HG03175 (cell line): ENCODE measurements around the gene AHDC1.

Experiments
- ATAC-seq: cut with Tn5 transposase; IDR thresholded peaks from one replicate; pipeline ENCODE4 v1.9.1; 2021; ENCODE audit warnings: mild to moderate bottlenecking, moderate library complexity; ENCODE audit not compliant: unreplicated experiment

The AHDC1 gene

GRCh38 chr1:27600498-27601175, 3.3 kb downstream of the AHDC1 start:
- ATAC-seq: no peak

- no peak for ATAC-seq
These were observed 4.1 kb downstream of the AHDC1 start for GRCh38 chr1:27599605-27600497.

- ATAC-seq: no peak
These were observed 4.9 kb downstream of the AHDC1 start for GRCh38 chr1:27598902-27599528.

- no peak for ATAC-seq
These were observed 5.7 kb downstream of the AHDC1 start for GRCh38 chr1:27598295-27598687.

- no peak for ATAC-seq
These were observed 6.2 kb downstream of the AHDC1 start for GRCh38 chr1:27597516-27598294.

GRCh38 chr1:27596986-27597385, 7.0 kb downstream of the AHDC1 start:
- ATAC-seq: no peak

GRCh38 chr1:27596261-27596660, 7.7 kb downstream of the AHDC1 start:
- no peak for ATAC-seq

GRCh38 chr1:27595597-27595996, 8.3 kb downstream of the AHDC1 start:
- no peak for ATAC-seq

GRCh38 chr1:27594564-27595510, 9.1 kb downstream of the AHDC1 start:
- no peak for ATAC-seq

GRCh38 chr1:27593678-27594563, 10.0 kb downstream of the AHDC1 start:
- ATAC-seq: no peak

- no peak for ATAC-seq
These were observed 10.8 kb downstream of the AHDC1 start for GRCh38 chr1:27592931-27593677.

GRCh38 chr1:27592232-27592930, 11.6 kb downstream of the AHDC1 start:
- ATAC-seq: no peak

GRCh38 chr1:27591622-27592021, 12.3 kb downstream of the AHDC1 start:
- no peak for ATAC-seq

GRCh38 chr1:27590917-27591508, 12.9 kb downstream of the AHDC1 start:
- ATAC-seq: no peak

GRCh38 chr1:27589841-27590426, 14.0 kb downstream of the AHDC1 start:
- no peak for ATAC-seq

- ATAC-seq: no peak
These were observed 14.5 kb downstream of the AHDC1 start for GRCh38 chr1:27589441-27589840.
